HepG2 (cell line): ENCODE results near the gene RYR2. TPM values are rescaled to one million over a fixed set of nuclear protein-coding genes. Genes with fewer than 3 reads are reported as not detected.

Experiments used
- ATAC-seq: fragments of 200-7000 bp; cut with Tn5 transposase; 3 replicates; pipeline ENCODE4 v1.9.1; 2020; ENCODE audit warnings: mild to moderate bottlenecking, moderate library complexity
- BruUV-seq: library from RNA; stranded (reverse); fragments of 400-500 nt; replicated peaks from 2 replicates; lab custom pipeline; 2021; lab: Mats Ljungman, UMichigan
- CTCF ChIA-PET: fragments of 300-600 bp; formaldehyde crosslinking; extraction: SDS; loops from one replicate; lab custom pipeline; 2021; ENCODE audit warnings: low total read pairs, inconsistent platforms, low intra/inter-chr PET ratio; lab: Yijun Ruan, JAX
- POLR2A ChIA-PET: fragments of 350-600 bp; sonication (Branson Sonifier 250); formaldehyde crosslinking; loops from one replicate; lab custom pipeline; 2020; ENCODE audit warnings: antibody characterized with exemption, inconsistent platforms; lab: Yijun Ruan, JAX
- DNase-seq: peaks from one replicate; pipeline ENCODE4 v3.0.0-alpha.2; 2015; ENCODE audit warnings: low spot score
- FAIRE-seq: peaks from 3 replicates; lab custom pipeline; 2011; peaks lifted over from hg19 to GRCh38; lab: Jason Lieb, UNC
- H2AFZ ChIP-seq: one replicate; pipeline ENCODE4 v1.6.1; 2011; ENCODE audit warnings: low read length, inconsistent platforms
- H3K27ac ChIP-seq: fragments of 300-600 bp; 3 replicates; pipeline ENCODE4 v1.8.0; 2011; ENCODE audit warnings: mixed run types, mild to moderate bottlenecking, mixed read lengths, low read length, inconsistent platforms; ENCODE audit not compliant: insufficient read depth; ENCODE audit errors: extremely low read length
- H3K27me3 ChIP-seq, 2 experiments: fragments of 200-600 bp in 1 of 2; 2 replicates in 1 of 2; 3 replicates in 1 of 2; pipeline versions ENCODE4 v1.6.0 to v1.8.0; 2011; ENCODE audit warnings: low read length in 2 of 2, mild to moderate bottlenecking in 2 of 2, moderate library complexity in 2 of 2, inconsistent platforms in 1 of 2; ENCODE audit not compliant: insufficient read depth in 2 of 2, control insufficient read depth in 1 of 2
- H3K36me3 ChIP-seq, 2 experiments: fragments of 200-600 bp in 1 of 2; replicated peaks in 1 of 2; 2 replicates in 1 of 2; 3 replicates in 1 of 2; pipeline versions ENCODE4 v1.5.1 to v1.8.0; 2011; ENCODE audit warnings: low read length in 2 of 2, inconsistent platforms in 1 of 2; ENCODE audit not compliant: insufficient read depth in 2 of 2, control insufficient read depth in 1 of 2
- H3K4me1 ChIP-seq: 2 replicates; pipeline ENCODE4 v1.5.1; 2012; ENCODE audit warnings: low read length, inconsistent platforms; ENCODE audit not compliant: insufficient read depth
- H3K4me2 ChIP-seq: 2 replicates; pipeline ENCODE4 v1.6.0; 2011; ENCODE audit warnings: low read depth, low read length, inconsistent platforms
- H3K4me3 ChIP-seq, 3 experiments: fragments of 200-600 bp in 1 of 3; sonication (generic), shearing (Covaris generic) in 1 of 3; replicated peaks in 1 of 3; 2 replicates each; pipeline ENCODE4 v1.5.1; 2011 to 2016; ENCODE audit warnings: low read length in 3 of 3, inconsistent platforms in 2 of 3, low read depth in 2 of 3, mild to moderate bottlenecking in 2 of 3, control low read depth in 1 of 3, mixed read lengths in 1 of 3; ENCODE audit not compliant: insufficient read depth in 1 of 3
- H3K79me2 ChIP-seq: one replicate; pipeline ENCODE4 v1.6.1; 2011; ENCODE audit warnings: low read length, inconsistent platforms; ENCODE audit not compliant: insufficient read depth
- H3K9ac ChIP-seq: 2 replicates; pipeline ENCODE4 v1.6.0; 2011; ENCODE audit warnings: mild to moderate bottlenecking, low read depth, low read length, inconsistent platforms; ENCODE audit not compliant: insufficient read depth
- H3K9me3 ChIP-seq: 2 replicates; pipeline ENCODE4 v1.5.1; 2012; ENCODE audit warnings: mild to moderate bottlenecking, low read length
- H4K20me1 ChIP-seq: 2 replicates; pipeline ENCODE4 v1.6.0; 2011; ENCODE audit warnings: inconsistent platforms, mild to moderate bottlenecking, low read length, moderate library complexity; ENCODE audit not compliant: insufficient read depth
- FOSL2 ChIP-seq: sonication (generic); formaldehyde crosslinking; IDR thresholded peaks from 2 replicates; pipeline ENCODE4 v1.4.0; 2020; ENCODE audit warnings: missing genetic modification reagents
- LCORL ChIP-seq, 2 experiments: fragments of 450-650 bp in 1 of 2; sonication (generic) in 1 of 2; formaldehyde crosslinking in 1 of 2; IDR thresholded peaks; 2 replicates each; pipeline versions ENCODE4 v1.5.0 to v1.6.1; 2017 to 2020; ENCODE audit warnings: antibody characterized with exemption in 1 of 2, missing genetic modification reagents in 1 of 2
- PRPF4 ChIP-seq: fragments of 200-400 bp; formaldehyde crosslinking; IDR thresholded peaks from 2 replicates; pipeline ENCODE4 v1.6.1; 2016; ENCODE audit warnings: low read length, low read depth; ENCODE audit not compliant: poor library complexity, severe bottlenecking
- WIZ ChIP-seq: sonication (generic); formaldehyde crosslinking; IDR thresholded peaks from 2 replicates; pipeline ENCODE4 v1.5.1; 2020; ENCODE audit warnings: mild to moderate bottlenecking, missing genetic modification reagents
- ZNF382 ChIP-seq: sonication (generic); formaldehyde crosslinking; IDR thresholded peaks from 2 replicates; pipeline ENCODE4 v1.5.0; 2020; ENCODE audit warnings: missing genetic modification reagents, mild to moderate bottlenecking, borderline replicate concordance
- ZNF563 ChIP-seq: sonication (generic); formaldehyde crosslinking; IDR thresholded peaks from 2 replicates; pipeline ENCODE4 v1.8.0; 2022; ENCODE audit warnings: mild to moderate bottlenecking, moderate library complexity, missing genetic modification reagents
- ZNF670 ChIP-seq: sonication (generic); formaldehyde crosslinking; IDR thresholded peaks from 2 replicates; pipeline ENCODE4 v1.8.0; 2022; ENCODE audit warnings: mild to moderate bottlenecking, missing genetic modification reagents, borderline replicate concordance
- ZSCAN31 ChIP-seq: sonication (generic); formaldehyde crosslinking; IDR thresholded peaks from 2 replicates; pipeline ENCODE4 v1.5.0; 2020; ENCODE audit warnings: low read depth, mild to moderate bottlenecking, missing genetic modification reagents
- WGBS: methylation state at CpG from one replicate; pipeline ENCODE4 v1.1.6; 2017; ENCODE audit warnings: low lambda C conversion rate; 5-methylcytosine and 5-hydroxymethylcytosine counted together
- in situ Hi-C: cut with HindIII; loops from 2 replicates; pipeline ENCODE4 v1.10.0; 2017; ENCODE audit warnings: low pct_unique_long_range_greater_than_20kb; ENCODE audit not compliant: extremely low pct_ligation_motif_present
- intact Hi-C: fragments of 100-400 bp; cut with micrococcal nuclease; formaldehyde crosslinking; loops from one replicate; pipeline ENCODE4 v1.10.0; 2022; ENCODE audit not compliant: unreplicated experiment
- polyA plus RNA-seq, 8 experiments: library from polyadenylated mRNA; depleted of rRNA in 3 of 8; stranded (reverse) in 7 of 8; unstranded in 1 of 8; fragments of >200 nt; fragmentation: Illumina TruSeq in 4 of 8; extraction: Trizol in 4 of 8; gene quantifications; 2 replicates each; pipeline versions ENCODE4 v1.2.1 to v1.2.3, GENCODE V29; 2011 to 2016; ENCODE audit warnings: low read depth in 4 of 8, missing spikeins in 1 of 8, mixed read lengths in 1 of 8; ENCODE audit not compliant: insufficient read depth in 1 of 8
- total RNA-seq, 5 experiments: library from RNA; depleted of rRNA; stranded (reverse); fragments of >200 nt; fragmentation: Illumina TruSeq; extraction: Trizol; gene quantifications; 2 replicates each; pipeline ENCODE4 v1.2.3, GENCODE V29; 2016; ENCODE audit warnings: low read depth in 1 of 5
- TF ChIP-seq, protein P1 (sequence below): fragments of 450-650 bp; IDR thresholded peaks from 2 replicates; pipeline ENCODE4 v1.6.1; 2017; ENCODE audit warnings: mild to moderate bottlenecking

The RYR2 gene
- total and polyA plus RNA-seq, 2 of the 13 experiments (the other 11 are each of a cell fraction or from before 2014, with no cell fraction given), result not detected

DNA sequence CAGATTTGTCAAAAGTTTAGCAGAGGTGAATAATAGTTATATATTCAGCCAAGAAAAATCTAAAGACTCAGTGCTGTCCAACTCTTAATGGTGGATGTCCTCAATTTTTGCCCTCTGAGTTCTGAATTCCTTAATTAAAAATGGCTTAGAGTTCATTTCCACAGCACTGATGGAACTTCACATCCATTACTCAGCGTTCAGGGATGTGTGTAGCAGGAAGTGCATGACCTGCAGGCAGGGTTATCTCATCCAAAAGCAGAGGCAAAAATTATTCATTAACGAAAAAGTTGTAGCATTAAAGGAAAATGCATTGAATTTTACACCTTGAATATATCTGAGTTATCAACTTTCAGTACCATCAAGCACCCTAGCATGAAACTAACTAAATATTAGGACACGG is 752.1 kb downstream of the RYR2 start:
- no TSS peak for BruUV-seq
- 0% methylated on average over 3 of the region's 3 CpGs for WGBS
- no peak overlapping the region for H3K4me2 ChIP-seq

GRCh38 chr1:237795558-237795957 is 753.6 kb downstream of the RYR2 start:
- CTCF ChIA-PET, result no interaction called here
- no TSS peak for BruUV-seq
- FAIRE-seq, result no peak
- POLR2A ChIA-PET, result no interaction called here
- intact Hi-C loops (no loop called here), in situ Hi-C loops (no loop called here)
- H3K9ac ChIP-seq, result no peak overlapping the region
- H3K27me3 ChIP-seq, result no peaks in the 10 kb centered on the region
- H2AFZ ChIP-seq, result no peak overlapping the region
- H3K9me3 ChIP-seq, result no peaks in the 10 kb centered on the region
- H4K20me1 ChIP-seq, result no peaks in the 10 kb centered on the region
- no peaks in the 10 kb centered on the region for H3K79me2 ChIP-seq
- no peaks in the 10 kb centered on the region for H3K4me1 ChIP-seq
- no peak overlapping the region for H3K27ac ChIP-seq
- WGBS, result 16% methylated on average over 13 of the region's 13 CpGs
- DNase-seq, result no peak
- ATAC-seq, result no peak
- TF ChIP-seq WIZ (CRISPR knock-in tag) (no peak), FOSL2 (CRISPR knock-in tag) (no peak), ZNF670 (CRISPR knock-in tag) (no peak), ZNF382 (CRISPR knock-in tag) (no peak)
- TF ChIP-seq, all 625 proteins: peak for 0
- no peak overlapping the region for H3K4me3 ChIP-seq
- no peak overlapping the region for H3K4me2 ChIP-seq
- no peaks in the 10 kb centered on the region for H3K36me3 ChIP-seq

More for the DNA sequence above, 752.1 kb downstream of the RYR2 start:
- Histone ChIP-seq H3K27me3 (no peaks in the 10 kb centered on the region), H3K4me1 (no peaks in the 10 kb centered on the region), H3K27ac (no peak overlapping the region), H2AFZ (no peak overlapping the region), H4K20me1 (no peaks in the 10 kb centered on the region), H3K4me3 (no peak overlapping the region), H3K79me2 (no peaks in the 10 kb centered on the region), H3K36me3 (no peaks in the 10 kb centered on the region), H3K9ac (no peak overlapping the region), H3K9me3 (no peaks in the 10 kb centered on the region)
- intact Hi-C loops (no loop called here), in situ Hi-C loops (no loop called here)
- DNase-seq (no peak), ATAC-seq (no peak), FAIRE-seq (no peak)
- ChIA-PET POLR2A (no interaction called here), CTCF (no interaction called here)
- TF ChIP-seq LCORL (IDR thresholded peaks at IDR 0.05) (no peak), LCORL (CRISPR knock-in tag; IDR thresholded peaks at IDR 0.05) (no peak), ZSCAN31 (CRISPR knock-in tag) (no peak), ZNF563 (CRISPR knock-in tag) (no peak), PRPF4 (no peak)
- TF ChIP-seq, protein P1, sequence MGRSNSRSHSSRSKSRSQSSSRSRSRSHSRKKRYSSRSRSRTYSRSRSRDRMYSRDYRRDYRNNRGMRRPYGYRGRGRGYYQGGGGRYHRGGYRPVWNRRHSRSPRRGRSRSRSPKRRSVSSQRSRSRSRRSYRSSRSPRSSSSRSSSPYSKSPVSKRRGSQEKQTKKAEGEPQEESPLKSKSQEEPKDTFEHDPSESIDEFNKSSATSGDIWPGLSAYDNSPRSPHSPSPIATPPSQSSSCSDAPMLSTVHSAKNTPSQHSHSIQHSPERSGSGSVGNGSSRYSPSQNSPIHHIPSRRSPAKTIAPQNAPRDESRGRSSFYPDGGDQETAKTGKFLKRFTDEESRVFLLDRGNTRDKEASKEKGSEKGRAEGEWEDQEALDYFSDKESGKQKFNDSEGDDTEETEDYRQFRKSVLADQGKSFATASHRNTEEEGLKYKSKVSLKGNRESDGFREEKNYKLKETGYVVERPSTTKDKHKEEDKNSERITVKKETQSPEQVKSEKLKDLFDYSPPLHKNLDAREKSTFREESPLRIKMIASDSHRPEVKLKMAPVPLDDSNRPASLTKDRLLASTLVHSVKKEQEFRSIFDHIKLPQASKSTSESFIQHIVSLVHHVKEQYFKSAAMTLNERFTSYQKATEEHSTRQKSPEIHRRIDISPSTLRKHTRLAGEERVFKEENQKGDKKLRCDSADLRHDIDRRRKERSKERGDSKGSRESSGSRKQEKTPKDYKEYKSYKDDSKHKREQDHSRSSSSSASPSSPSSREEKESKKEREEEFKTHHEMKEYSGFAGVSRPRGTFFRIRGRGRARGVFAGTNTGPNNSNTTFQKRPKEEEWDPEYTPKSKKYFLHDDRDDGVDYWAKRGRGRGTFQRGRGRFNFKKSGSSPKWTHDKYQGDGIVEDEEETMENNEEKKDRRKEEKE, result no peak
